ENCODE data around the gene OTUD5.

Gene OTUD5

DNA sequence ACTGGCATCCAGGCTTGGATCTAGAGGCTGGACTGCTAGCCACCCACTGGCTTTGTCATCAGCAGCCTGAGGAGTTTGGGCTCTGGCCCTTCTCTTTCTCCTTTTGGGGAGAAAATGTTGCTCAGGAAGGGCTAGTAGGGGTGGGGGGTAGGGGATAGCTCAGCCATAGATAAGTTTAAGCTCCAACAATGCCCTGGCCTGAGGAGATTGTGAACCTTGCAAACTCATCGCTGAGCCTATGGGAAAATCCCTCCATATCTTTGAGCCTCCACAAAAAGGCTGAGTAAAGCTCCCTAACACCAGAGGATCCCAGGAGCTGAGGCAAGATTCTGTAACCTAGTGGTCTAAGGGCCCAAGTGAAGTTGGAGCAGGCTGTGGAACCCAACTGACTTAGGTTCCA lies 8.8 kb downstream of the OTUD5 start:
- Histone ChIP-seq H3K36me3 (ENCODE audit: insufficient read depth, low read length) (peaks cover 3% of the 10 kb centered on the region), H3K27me3 (ENCODE audit: control insufficient read depth, insufficient read depth, low read length) (no peaks in the 10 kb centered on the region), H3K4me1 (ENCODE audit: control insufficient read depth, insufficient read depth, low read length) (no peaks in the 10 kb centered on the region), H3K9ac (ENCODE audit: low read depth, low read length) (no peak overlapping the region), H3K9me3 (replicated peaks; ENCODE audit: low read length) (no peaks in the 10 kb centered on the region), H3K4me3 (ENCODE audit: low read length) (no peak overlapping the region), H3K4me2 (ENCODE audit: low read length) (no peak overlapping the region)

DNA sequence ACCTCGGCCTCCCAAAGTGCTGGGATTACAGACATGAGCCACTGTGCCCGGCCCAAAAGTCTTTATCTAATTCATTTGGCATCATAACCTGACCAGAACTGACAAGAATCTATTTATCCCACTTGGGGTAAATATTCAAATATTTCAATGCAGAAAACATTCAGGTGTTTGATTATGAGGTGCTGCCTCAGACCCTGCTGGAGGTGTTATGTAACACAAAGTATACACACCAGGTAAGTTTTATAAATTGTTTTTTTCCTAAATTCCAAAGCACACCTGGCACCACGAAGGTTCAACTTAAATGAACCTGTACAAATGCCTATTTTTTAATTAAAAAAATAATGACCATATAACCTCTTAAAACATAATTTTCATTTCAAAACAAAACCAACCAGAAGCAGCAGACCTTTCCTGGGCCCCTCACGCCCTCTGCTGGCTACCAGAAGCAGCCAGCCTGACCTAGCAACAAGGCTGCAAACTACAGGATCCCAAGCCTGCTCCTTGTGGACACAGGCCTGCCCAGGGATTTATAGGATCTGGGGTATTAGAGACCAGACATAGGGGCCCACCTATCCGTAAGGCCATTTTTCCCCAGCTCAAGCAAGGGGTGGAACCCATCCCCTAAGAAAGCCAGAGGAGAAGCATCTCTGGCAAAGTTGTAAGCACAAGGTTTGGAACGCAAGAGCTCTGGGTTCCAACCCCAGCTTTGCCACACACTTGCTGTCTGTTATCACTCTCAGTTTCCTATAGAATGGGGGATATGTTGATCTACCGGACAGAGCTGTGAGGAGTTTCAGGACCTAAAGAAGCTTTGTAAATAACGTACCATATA lies 11.7 kb downstream of the OTUD5 start:
- Histone ChIP-seq H3K4me1 (ENCODE audit: control insufficient read depth, insufficient read depth, low read length) (no peaks in the 10 kb centered on the region), H3K9me3 (replicated peaks; ENCODE audit: low read length) (no peaks in the 10 kb centered on the region), H3K9ac (ENCODE audit: low read depth, low read length) (no peak overlapping the region), H3K4me3 (ENCODE audit: low read length) (no peak overlapping the region), H3K4me2 (ENCODE audit: low read length) (no peak overlapping the region), H3K36me3 (ENCODE audit: insufficient read depth, low read length) (peaks cover 6% of the 10 kb centered on the region), H3K27me3 (ENCODE audit: control insufficient read depth, insufficient read depth, low read length) (no peaks in the 10 kb centered on the region)

DNA sequence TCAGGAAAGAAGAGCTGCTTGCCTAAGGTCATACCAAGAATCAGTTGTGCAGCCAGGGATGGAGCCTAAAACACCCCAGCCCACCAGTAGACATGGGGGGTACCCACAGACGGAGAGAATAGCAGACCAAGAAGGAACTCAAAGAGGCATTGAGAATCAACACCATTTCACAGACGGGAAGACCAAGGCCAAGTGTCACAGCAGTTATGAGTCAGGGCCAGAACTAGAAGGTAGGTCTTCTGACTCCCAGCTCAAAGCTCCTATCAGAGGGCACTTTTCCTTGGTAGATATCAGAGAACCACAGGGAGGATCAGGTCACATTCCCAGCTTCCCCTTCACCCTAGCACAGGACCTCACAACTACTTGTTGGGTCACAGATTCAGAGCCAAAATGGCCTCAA lies 14.5 kb downstream of the OTUD5 start:
- H3K9ac ChIP-seq (ENCODE audit: low read depth, low read length), result no peak overlapping the region
- no peaks in the 10 kb centered on the region for H3K4me1 ChIP-seq (ENCODE audit: control insufficient read depth, insufficient read depth, low read length)
- no peaks in the 10 kb centered on the region for H3K27me3 ChIP-seq (ENCODE audit: control insufficient read depth, insufficient read depth, low read length)
- H3K4me2 ChIP-seq (ENCODE audit: low read length), result no peak overlapping the region
- no peaks in the 10 kb centered on the region for H3K9me3 ChIP-seq (replicated peaks; ENCODE audit: low read length)
- no peak overlapping the region for H3K4me3 ChIP-seq (ENCODE audit: low read length)
- H3K36me3 ChIP-seq (ENCODE audit: insufficient read depth, low read length), result peaks cover 10% of the 10 kb centered on the region

DNA sequence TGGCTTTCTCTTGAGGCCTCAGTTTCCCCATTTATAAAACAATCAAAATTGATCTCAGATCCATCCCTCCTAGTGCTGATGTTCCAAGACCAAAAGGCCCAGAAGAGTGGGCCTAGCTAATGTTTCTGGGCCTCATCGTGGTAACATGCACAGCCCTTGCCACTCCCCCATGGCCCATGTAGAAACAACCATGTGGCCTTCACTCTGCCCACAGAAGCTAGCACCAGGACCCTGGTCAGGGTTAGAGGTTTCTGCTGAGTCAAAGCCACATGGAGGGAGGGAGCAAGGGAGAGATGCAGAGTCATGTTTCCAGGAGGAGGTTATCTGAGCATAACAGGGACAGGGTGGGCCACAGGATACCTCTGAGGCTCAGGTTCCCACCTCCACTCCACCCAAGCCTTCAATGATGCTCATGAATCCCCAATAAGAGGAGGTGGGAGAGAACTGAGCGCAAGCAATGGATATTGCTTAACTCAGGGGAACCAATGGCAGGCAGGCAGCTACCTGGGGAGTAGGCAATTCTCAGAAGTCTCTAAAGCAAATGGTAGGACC lies 16.9 kb downstream of the OTUD5 start:
- Histone ChIP-seq H3K36me3 (ENCODE audit: insufficient read depth, low read length) (peaks cover 10% of the 10 kb centered on the region), H3K4me3 (ENCODE audit: low read length) (no peak overlapping the region), H3K4me2 (ENCODE audit: low read length) (no peak overlapping the region), H3K4me1 (ENCODE audit: control insufficient read depth, insufficient read depth, low read length) (no peaks in the 10 kb centered on the region), H3K9me3 (replicated peaks; ENCODE audit: low read length) (no peaks in the 10 kb centered on the region), H3K9ac (ENCODE audit: low read depth, low read length) (no peak overlapping the region), H3K27me3 (ENCODE audit: control insufficient read depth, insufficient read depth, low read length) (no peaks in the 10 kb centered on the region)

DNA sequence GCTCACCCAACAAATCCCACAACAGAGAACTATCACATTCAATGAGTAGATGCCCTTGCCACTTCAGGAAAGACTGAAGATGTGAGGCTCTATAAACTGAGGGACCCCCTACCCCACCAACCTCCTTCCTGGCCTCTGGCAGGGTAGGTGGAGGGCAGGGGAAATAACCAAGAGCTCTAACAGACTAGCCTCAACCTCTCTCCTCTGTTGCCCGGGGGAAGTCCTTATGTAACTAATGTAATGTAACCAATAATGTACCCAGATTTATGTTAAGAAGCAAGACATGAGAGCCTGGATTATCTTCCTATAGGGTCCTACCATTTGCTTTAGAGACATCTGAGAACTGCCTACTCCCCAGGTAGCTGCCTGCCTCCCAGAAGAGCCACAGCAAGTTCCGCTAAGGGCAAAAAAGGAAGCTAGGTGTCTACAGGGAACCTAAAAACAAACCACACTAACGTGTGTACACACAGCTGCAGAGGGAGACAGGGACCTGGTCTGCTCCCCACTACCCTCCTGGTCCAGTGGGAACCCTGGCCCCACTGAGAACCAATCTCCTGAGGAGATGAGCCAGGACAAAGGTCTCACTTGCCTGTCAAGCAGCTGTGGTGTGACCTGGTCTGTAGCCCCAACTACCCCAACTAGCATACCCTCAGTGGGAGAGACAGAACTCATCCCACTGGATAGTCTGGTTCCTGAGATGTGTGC lies 17.7 kb downstream of the OTUD5 start:
- no peak overlapping the region for H3K4me3 ChIP-seq (ENCODE audit: low read length)
- peaks cover 13% of the 10 kb centered on the region for H3K36me3 ChIP-seq (ENCODE audit: insufficient read depth, low read length)
- no peak overlapping the region for H3K9ac ChIP-seq (ENCODE audit: low read depth, low read length)
- H3K27me3 ChIP-seq (ENCODE audit: control insufficient read depth, insufficient read depth, low read length), result no peaks in the 10 kb centered on the region
- H3K4me1 ChIP-seq (ENCODE audit: control insufficient read depth, insufficient read depth, low read length), result no peaks in the 10 kb centered on the region
- H3K9me3 ChIP-seq (replicated peaks; ENCODE audit: low read length), result no peaks in the 10 kb centered on the region
- no peak overlapping the region for H3K4me2 ChIP-seq (ENCODE audit: low read length)

DNA sequence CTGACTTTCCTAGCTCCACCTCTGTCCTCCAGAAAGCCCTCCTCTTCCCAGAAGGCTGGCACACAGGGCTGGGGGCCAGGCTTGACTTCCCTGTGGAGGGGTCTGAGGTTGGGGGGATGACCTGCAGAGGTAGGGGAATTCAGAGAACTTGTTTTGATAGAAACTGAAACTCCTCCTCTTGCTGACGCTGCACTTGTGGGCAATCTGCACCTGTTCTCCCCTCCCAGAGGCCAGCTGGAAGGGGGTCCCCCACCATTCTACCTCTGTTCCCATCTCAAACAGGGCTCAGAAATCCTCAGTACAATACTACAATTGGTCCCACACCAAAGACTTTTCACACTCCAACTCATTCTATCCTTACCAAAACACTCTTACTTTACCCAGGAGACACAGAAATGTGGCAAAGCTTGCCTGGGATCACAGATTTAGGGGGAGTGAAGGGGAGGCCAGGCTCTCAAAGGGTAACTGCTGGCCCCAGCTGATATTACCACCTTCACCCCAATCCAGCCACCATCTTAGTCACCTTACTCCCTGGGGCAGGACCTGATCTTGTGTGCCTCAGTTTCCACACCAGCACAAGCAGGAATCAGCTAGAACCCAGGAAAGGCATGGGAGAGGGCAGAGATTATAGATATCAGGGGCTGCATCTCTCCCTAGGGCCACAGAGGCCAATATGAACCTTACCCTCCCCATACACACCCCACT lies 18.5 kb downstream of the OTUD5 start:
- Histone ChIP-seq H3K27me3 (ENCODE audit: control insufficient read depth, insufficient read depth, low read length) (no peaks in the 10 kb centered on the region), H3K36me3 (ENCODE audit: insufficient read depth, low read length) (peaks cover 21% of the 10 kb centered on the region), H3K4me2 (ENCODE audit: low read length) (no peak overlapping the region), H3K9me3 (replicated peaks; ENCODE audit: low read length) (no peaks in the 10 kb centered on the region), H3K4me3 (ENCODE audit: low read length) (no peak overlapping the region), H3K9ac (ENCODE audit: low read depth, low read length) (no peak overlapping the region), H3K4me1 (ENCODE audit: control insufficient read depth, insufficient read depth, low read length) (no peaks in the 10 kb centered on the region)

DNA sequence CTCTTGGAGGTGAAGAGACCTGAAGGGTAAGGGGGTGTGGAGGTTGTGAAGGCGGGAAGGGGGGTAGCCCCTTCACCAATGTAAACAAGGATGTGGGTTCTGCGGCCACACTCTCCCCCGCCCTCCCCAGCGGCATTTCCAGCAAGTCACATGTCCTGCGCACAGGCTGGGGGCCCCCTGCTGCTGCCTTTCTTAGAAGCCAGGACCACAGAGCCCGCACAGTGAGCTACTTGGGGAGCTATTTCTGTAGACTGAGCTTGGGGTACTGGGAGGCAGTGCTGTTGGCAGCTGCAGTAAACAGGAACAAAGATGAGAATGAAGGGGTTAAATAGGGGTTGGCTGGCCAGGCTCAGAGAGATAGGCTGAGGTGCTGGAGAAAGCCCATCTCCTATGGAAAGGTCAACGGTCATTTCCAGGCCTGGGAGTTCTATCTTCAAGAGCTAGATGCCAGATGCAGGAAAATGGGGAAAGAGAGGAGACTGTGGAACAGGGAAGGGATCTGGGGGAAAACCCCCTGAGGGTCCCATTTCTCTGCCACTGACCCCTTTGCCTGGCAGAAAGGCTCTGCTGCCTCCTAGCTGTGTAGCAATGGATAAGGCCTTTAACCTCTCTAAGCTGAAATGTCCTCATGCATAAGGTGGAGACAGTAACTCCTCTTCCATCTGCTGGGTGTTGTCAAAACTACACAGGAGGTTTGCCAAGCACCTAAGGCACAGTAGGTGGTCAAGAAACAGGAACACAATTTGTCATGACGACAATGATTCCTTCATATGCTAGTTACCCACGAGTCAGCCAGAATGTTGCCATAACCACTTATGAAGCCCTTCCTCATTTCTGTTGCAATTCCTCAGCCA lies 20.1 kb downstream of the OTUD5 start:
- Histone ChIP-seq H3K36me3 (ENCODE audit: insufficient read depth, low read length) (peaks cover 19% of the 10 kb centered on the region), H3K27me3 (ENCODE audit: control insufficient read depth, insufficient read depth, low read length) (no peaks in the 10 kb centered on the region), H3K9me3 (replicated peaks; ENCODE audit: low read length) (no peaks in the 10 kb centered on the region), H3K4me3 (ENCODE audit: low read length) (no peak overlapping the region), H3K9ac (ENCODE audit: low read depth, low read length) (no peak overlapping the region), H3K4me2 (ENCODE audit: low read length) (no peak overlapping the region), H3K4me1 (ENCODE audit: control insufficient read depth, insufficient read depth, low read length) (no peaks in the 10 kb centered on the region)

DNA sequence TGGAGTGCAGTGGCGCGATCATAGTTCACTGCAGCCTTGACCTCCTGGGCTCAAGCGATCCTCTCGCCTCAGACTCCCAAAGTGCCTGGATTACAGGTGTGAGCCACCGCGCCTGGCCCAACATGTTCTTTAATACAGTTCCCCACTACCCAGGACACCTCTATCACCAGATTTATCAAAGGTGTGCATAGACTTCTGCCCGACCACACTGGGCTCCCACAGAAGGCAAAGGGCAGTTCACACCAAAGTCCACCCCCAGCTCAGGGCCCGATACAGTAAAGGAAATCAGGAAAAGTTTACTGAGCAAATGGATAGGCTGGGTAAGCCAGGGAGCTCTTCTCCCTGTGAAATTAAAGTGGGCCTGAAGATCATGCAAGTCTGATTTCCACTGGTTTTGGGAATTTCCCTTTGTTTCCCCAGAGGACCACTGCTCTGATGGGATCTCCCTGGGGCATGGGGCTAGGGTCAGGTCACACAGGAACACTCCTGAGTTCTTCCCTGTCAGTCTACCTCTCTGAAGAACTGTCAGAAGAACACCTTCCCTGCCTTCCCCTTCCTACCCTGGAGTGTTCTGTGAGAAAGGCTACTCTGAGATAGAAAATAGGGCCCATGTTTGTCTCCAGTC lies 20.9 kb downstream of the OTUD5 start:
- H3K27me3 ChIP-seq (ENCODE audit: control insufficient read depth, insufficient read depth, low read length), result no peaks in the 10 kb centered on the region
- H3K4me2 ChIP-seq (ENCODE audit: low read length), result no peak overlapping the region
- H3K36me3 ChIP-seq (ENCODE audit: insufficient read depth, low read length), result peaks cover 19% of the 10 kb centered on the region
- H3K9ac ChIP-seq (ENCODE audit: low read depth, low read length), result no peak overlapping the region
- H3K9me3 ChIP-seq (replicated peaks; ENCODE audit: low read length), result no peaks in the 10 kb centered on the region
- no peak overlapping the region for H3K4me3 ChIP-seq (ENCODE audit: low read length)
- H3K4me1 ChIP-seq (ENCODE audit: control insufficient read depth, insufficient read depth, low read length), result no peaks in the 10 kb centered on the region

DNA sequence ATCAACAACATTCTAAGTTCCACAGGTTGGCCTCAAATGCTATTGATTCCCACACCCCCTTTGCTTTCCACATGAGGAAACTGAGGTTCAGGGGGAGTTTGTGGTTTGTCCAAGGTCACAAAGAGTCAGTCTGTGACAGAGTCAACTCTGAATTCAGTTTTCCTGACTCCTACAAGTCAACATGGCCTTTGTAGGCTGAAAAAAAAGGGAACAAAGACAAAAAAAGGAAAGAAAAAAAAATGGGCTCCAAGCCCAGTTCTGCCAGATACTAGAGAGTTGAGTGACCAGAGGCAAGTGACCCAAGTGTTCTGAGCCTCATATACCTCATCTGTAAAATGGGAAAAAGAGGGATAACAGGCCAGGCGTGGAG lies 22.1 kb downstream of the OTUD5 start:
- H3K4me3 ChIP-seq (ENCODE audit: low read length), result no peak overlapping the region
- H3K9ac ChIP-seq (ENCODE audit: low read depth, low read length), result no peak overlapping the region
- H3K4me2 ChIP-seq (ENCODE audit: low read length), result no peak overlapping the region
- no peaks in the 10 kb centered on the region for H3K4me1 ChIP-seq (ENCODE audit: control insufficient read depth, insufficient read depth, low read length)
- H3K9me3 ChIP-seq (replicated peaks; ENCODE audit: low read length), result no peaks in the 10 kb centered on the region
- peaks cover 19% of the 10 kb centered on the region for H3K36me3 ChIP-seq (ENCODE audit: insufficient read depth, low read length)
- no peaks in the 10 kb centered on the region for H3K27me3 ChIP-seq (ENCODE audit: control insufficient read depth, insufficient read depth, low read length)

DNA sequence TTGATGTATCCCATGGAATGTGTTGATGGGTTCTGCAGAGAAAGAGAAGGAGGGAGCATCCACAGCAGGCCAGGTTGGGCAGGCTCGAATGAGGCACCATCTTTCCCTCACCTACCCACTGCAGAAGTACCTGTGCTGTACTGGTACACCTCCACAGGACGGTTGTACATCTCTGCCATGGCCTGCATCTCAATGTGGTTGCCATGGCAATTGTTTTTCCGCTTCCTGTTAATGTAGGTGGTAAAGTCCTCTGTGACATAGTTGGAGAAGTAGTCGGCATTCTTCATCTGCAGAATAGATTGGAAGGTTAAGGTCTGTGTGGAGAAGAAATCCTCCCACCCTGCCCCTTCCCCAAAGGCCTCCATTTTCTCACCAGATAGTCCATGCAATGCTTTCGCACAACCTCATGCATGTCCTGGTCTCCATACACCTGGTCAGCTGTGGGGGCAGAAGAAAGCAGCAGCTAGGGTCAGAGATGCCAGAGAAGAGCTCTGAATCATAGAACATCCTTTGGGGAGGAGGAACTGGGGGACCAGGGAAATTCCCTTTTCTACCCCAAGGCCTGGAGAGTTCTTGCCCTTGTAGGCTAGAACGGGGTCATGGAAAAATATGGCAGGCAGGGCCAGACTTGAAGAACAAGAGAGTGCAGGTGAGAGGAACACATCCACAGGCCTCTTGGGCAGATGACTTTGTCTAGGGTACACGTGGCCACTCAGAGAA lies 22.7 kb downstream of the OTUD5 start:
- Histone ChIP-seq H3K9me3 (replicated peaks; ENCODE audit: low read length) (no peaks in the 10 kb centered on the region), H3K4me3 (ENCODE audit: low read length) (no peak overlapping the region), H3K36me3 (ENCODE audit: insufficient read depth, low read length) (peaks cover 20% of the 10 kb centered on the region), H3K27me3 (ENCODE audit: control insufficient read depth, insufficient read depth, low read length) (no peaks in the 10 kb centered on the region), H3K9ac (ENCODE audit: low read depth, low read length) (no peak overlapping the region), H3K4me1 (ENCODE audit: control insufficient read depth, insufficient read depth, low read length) (no peaks in the 10 kb centered on the region), H3K4me2 (ENCODE audit: low read length) (no peak overlapping the region)

Data from skeletal muscle satellite cell (primary cell).